ENCODE results near the gene PCDH19. TPM values are rescaled to one million over a fixed set of nuclear protein-coding genes. Genes with fewer than 3 reads are reported as not detected.

PCDH19 gene
- total and polyA plus RNA-seq, 2 experiments from 2014 or later: 0.16 to 0.54 TPM

DNA sequence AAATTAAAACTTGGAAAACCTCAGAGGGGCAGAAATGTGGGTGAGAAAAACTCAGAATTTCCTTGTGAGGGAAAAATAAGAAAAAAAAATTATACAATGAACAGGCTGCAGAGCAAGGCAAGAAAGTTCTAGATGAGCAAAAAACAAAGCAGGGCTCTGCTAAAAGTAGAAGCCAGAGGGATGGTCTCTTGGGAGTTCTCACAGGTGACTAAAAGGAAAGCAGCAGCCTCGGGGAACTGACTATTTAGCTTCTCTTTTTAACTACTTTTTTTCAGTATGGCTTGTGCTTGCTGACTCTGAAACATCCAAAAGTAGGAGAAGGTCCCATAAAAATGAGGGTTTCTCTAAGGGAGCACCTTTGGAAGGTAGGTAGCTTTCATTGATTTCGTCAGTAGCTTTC is 36.4 kb downstream of the PCDH19 start:
- no peak for TF ChIP-seq EZH2 (IDR thresholded peaks at IDR 0.05; ENCODE audit: insufficient read depth, poor library complexity, severe bottlenecking)
- no peak for TF ChIP-seq EZH2phosphoT487 (IDR thresholded peaks at IDR 0.05; ENCODE audit: insufficient read depth, low read depth)
- H3K27ac ChIP-seq: no peak overlapping the region
- H2AFZ ChIP-seq: no peak overlapping the region
- no peaks in the 10 kb centered on the region for H3K79me2 ChIP-seq (ENCODE audit: insufficient read depth)
- H3K4me2 ChIP-seq (ENCODE audit: unreplicated experiment): no peak overlapping the region
- no peaks in the 10 kb centered on the region for H3K9me2 ChIP-seq (ENCODE audit: insufficient read depth)
- H3K9ac ChIP-seq: no peak overlapping the region
- H3K4me3 ChIP-seq: no peak overlapping the region
- no peaks in the 10 kb centered on the region for H3K36me3 ChIP-seq (ENCODE audit: low read depth)
- H4K20me1 ChIP-seq (ENCODE audit: insufficient read depth): no peaks in the 10 kb centered on the region
- no peaks in the 10 kb centered on the region for H3K27me3 ChIP-seq (replicated peaks; ENCODE audit: insufficient read depth)
- 50 to 52% methylated on average over 2 of the region's 2 CpGs for WGBS, 2 experiments (ENCODE audit: low coverage in 1 of 2, low lambda C conversion rate in 2 of 2, missing lambda C conversion rate in 2 of 2)
- in situ Hi-C loops (cut with MboI): no loop called here
- DNase-seq: no peak
- no peaks in the 10 kb centered on the region for H3K9me3 ChIP-seq (ENCODE audit: low read depth)
- peaks cover 4% of the 10 kb centered on the region; the same call in 1 of the 2 replicates for H3F3A ChIP-seq (ENCODE audit: insufficient read depth)
- no peaks in the 10 kb centered on the region; the same call in 1 of the 2 replicates for H3K4me1 ChIP-seq (ENCODE audit: insufficient read depth)

- H3K4me3 ChIP-seq: no peak overlapping the region
- no peak overlapping the region for H3K27ac ChIP-seq
- H3K4me1 ChIP-seq (ENCODE audit: insufficient read depth): no peaks in the 10 kb centered on the region
- H4K20me1 ChIP-seq (ENCODE audit: insufficient read depth): no peaks in the 10 kb centered on the region
- no peak overlapping the region for H2AFZ ChIP-seq
- in situ Hi-C loops (cut with MboI): no loop called here
- no peaks in the 10 kb centered on the region for H3K9me3 ChIP-seq (ENCODE audit: low read depth)
- no peaks in the 10 kb centered on the region for H3K27me3 ChIP-seq (replicated peaks; ENCODE audit: insufficient read depth)
- H3K9ac ChIP-seq: no peak overlapping the region
- H3K36me3 ChIP-seq (ENCODE audit: low read depth): no peaks in the 10 kb centered on the region
- no peaks in the 10 kb centered on the region for H3K9me2 ChIP-seq (ENCODE audit: insufficient read depth)
- no peak overlapping the region for H3K4me2 ChIP-seq (ENCODE audit: unreplicated experiment)
- TF ChIP-seq EZH2phosphoT487 (IDR thresholded peaks at IDR 0.05; ENCODE audit: insufficient read depth, low read depth) (no peak), EZH2 (IDR thresholded peaks at IDR 0.05; ENCODE audit: insufficient read depth, poor library complexity, severe bottlenecking) (no peak)
- no peaks in the 10 kb centered on the region for H3F3A ChIP-seq (ENCODE audit: insufficient read depth)
- no peaks in the 10 kb centered on the region for H3K79me2 ChIP-seq (ENCODE audit: insufficient read depth)
- DNase-seq: peak; percentile 22
Measured at GRCh38 chrX:100368167-100368566, 41.9 kb downstream of the PCDH19 start.

DNA sequence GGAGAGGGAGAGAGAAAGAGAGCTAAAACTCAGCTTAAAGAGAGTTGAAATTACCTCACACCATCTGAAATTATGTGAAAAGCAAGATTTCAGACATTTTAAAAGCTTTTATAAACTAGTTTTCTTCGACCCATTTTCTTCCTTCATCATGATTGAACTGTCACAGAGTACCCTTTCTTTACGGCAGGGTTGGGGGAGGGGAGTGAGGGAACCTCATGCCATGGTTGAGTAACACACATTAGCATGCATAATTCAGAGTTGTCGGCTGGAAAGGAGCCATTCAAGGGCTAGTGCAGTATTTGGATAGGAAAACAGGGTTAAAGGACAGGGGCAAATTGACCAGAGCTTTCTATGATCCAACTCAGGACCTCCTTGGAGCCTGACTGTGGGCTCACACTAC is 46.2 kb downstream of the PCDH19 start:
- in situ Hi-C loops (cut with MboI): no loop called here
- Histone ChIP-seq H3K9me3 (ENCODE audit: low read depth) (no peaks in the 10 kb centered on the region), H4K20me1 (ENCODE audit: insufficient read depth) (no peaks in the 10 kb centered on the region), H3K36me3 (ENCODE audit: low read depth) (no peaks in the 10 kb centered on the region), H3K79me2 (ENCODE audit: insufficient read depth) (no peaks in the 10 kb centered on the region), H3F3A (ENCODE audit: insufficient read depth) (no peaks in the 10 kb centered on the region), H3K4me1 (ENCODE audit: insufficient read depth) (no peaks in the 10 kb centered on the region), H3K4me2 (ENCODE audit: unreplicated experiment) (no peak overlapping the region), H3K4me3 (no peak overlapping the region), H3K27ac (no peak overlapping the region), H3K9me2 (ENCODE audit: insufficient read depth) (no peaks in the 10 kb centered on the region), H3K9ac (no peak overlapping the region), H2AFZ (no peak overlapping the region), H3K27me3 (replicated peaks; ENCODE audit: insufficient read depth) (no peaks in the 10 kb centered on the region)
- 16 to 28% methylated on average over 3 of the region's 3 CpGs for WGBS, 2 experiments (ENCODE audit: low coverage in 1 of 2, low lambda C conversion rate in 2 of 2, missing lambda C conversion rate in 2 of 2)
- TF ChIP-seq EZH2 (IDR thresholded peaks at IDR 0.05; ENCODE audit: insufficient read depth, poor library complexity, severe bottlenecking): no peak
- TF ChIP-seq EZH2phosphoT487 (IDR thresholded peaks at IDR 0.05; ENCODE audit: insufficient read depth, low read depth): no peak
- DNase-seq: no peak

GRCh38 chrX:100358766-100359165 is 51.3 kb downstream of the PCDH19 start:
- in situ Hi-C loops (cut with MboI): no loop called here
- Histone ChIP-seq H3K9ac (no peak overlapping the region), H3K79me2 (ENCODE audit: insufficient read depth) (no peaks in the 10 kb centered on the region), H3K36me3 (ENCODE audit: low read depth) (no peaks in the 10 kb centered on the region), H3K27ac (no peak overlapping the region), H3K4me2 (ENCODE audit: unreplicated experiment) (no peak overlapping the region), H3K9me2 (ENCODE audit: insufficient read depth) (no peaks in the 10 kb centered on the region), H3K27me3 (replicated peaks; ENCODE audit: insufficient read depth) (no peaks in the 10 kb centered on the region), H3K4me1 (ENCODE audit: insufficient read depth) (no peaks in the 10 kb centered on the region), H3F3A (ENCODE audit: insufficient read depth) (no peaks in the 10 kb centered on the region), H3K4me3 (no peak overlapping the region), H3K9me3 (ENCODE audit: low read depth) (no peaks in the 10 kb centered on the region), H4K20me1 (ENCODE audit: insufficient read depth) (no peaks in the 10 kb centered on the region), H2AFZ (no peak overlapping the region)
- TF ChIP-seq EZH2phosphoT487 (IDR thresholded peaks at IDR 0.05; ENCODE audit: insufficient read depth, low read depth) (no peak), EZH2 (IDR thresholded peaks at IDR 0.05; ENCODE audit: insufficient read depth, poor library complexity, severe bottlenecking) (no peak)
- WGBS, 2 experiments (ENCODE audit: low coverage in 1 of 2, low lambda C conversion rate in 2 of 2, missing lambda C conversion rate in 2 of 2): 46 to 57% methylated on average over 3 of the region's 3 CpGs
- DNase-seq: no peak

- no peaks in the 10 kb centered on the region for H3K27me3 ChIP-seq (replicated peaks; ENCODE audit: insufficient read depth)
- no peaks in the 10 kb centered on the region for H3K9me2 ChIP-seq (ENCODE audit: insufficient read depth)
- TF ChIP-seq EZH2 (IDR thresholded peaks at IDR 0.05; ENCODE audit: insufficient read depth, poor library complexity, severe bottlenecking): no peak
- no peak for TF ChIP-seq EZH2phosphoT487 (IDR thresholded peaks at IDR 0.05; ENCODE audit: insufficient read depth, low read depth)
- H3K4me2 ChIP-seq (ENCODE audit: unreplicated experiment): no peak overlapping the region
- no peak overlapping the region for H3K9ac ChIP-seq
- H3K36me3 ChIP-seq (ENCODE audit: low read depth): no peaks in the 10 kb centered on the region
- H3K4me3 ChIP-seq: no peak overlapping the region
- no peaks in the 10 kb centered on the region for H4K20me1 ChIP-seq (ENCODE audit: insufficient read depth)
- no peak overlapping the region for H2AFZ ChIP-seq
- H3K79me2 ChIP-seq (ENCODE audit: insufficient read depth): no peaks in the 10 kb centered on the region
- H3K4me1 ChIP-seq (ENCODE audit: insufficient read depth): no peaks in the 10 kb centered on the region
- no peak overlapping the region for H3K27ac ChIP-seq
- in situ Hi-C loops (cut with MboI): no loop called here
- no peak for DNase-seq
- WGBS, 2 experiments (ENCODE audit: low coverage in 1 of 2, low lambda C conversion rate in 2 of 2, missing lambda C conversion rate in 2 of 2): 48 to 60% methylated on average over 3 of the region's 3 CpGs
- no peaks in the 10 kb centered on the region for H3K9me3 ChIP-seq (ENCODE audit: low read depth)
- no peaks in the 10 kb centered on the region for H3F3A ChIP-seq (ENCODE audit: insufficient read depth)
Measured at GRCh38 chrX:100356351-100356896, 53.6 kb downstream of the PCDH19 start.
